Mesendoderm (in vitro differentiated cells): ENCODE data around the gene COG6. TPM values are rescaled to one million over a fixed set of nuclear protein-coding genes. Genes with fewer than 3 reads are reported as not detected.

Experiments used
- DNase-seq: peaks from one replicate; pipeline ENCODE4 v3.0.0; 2013
- H2AK5ac ChIP-seq: 2 replicates; pipeline ENCODE4 v1.6.1; 2013; ENCODE audit warnings: low read length, inconsistent platforms
- H2BK120ac ChIP-seq: 2 replicates; pipeline ENCODE4 v1.6.1; 2013; ENCODE audit warnings: low read depth, mild to moderate bottlenecking, low read length, moderate library complexity, mixed read lengths
- H2BK15ac ChIP-seq: replicated peaks from 2 replicates; pipeline ENCODE4 v1.6.1; 2013; ENCODE audit warnings: low read depth, mild to moderate bottlenecking, moderate library complexity
- H2BK5ac ChIP-seq: 2 replicates; pipeline ENCODE4 v1.6.1; 2013; ENCODE audit warnings: low read length, inconsistent platforms
- H3K18ac ChIP-seq: 2 replicates; pipeline ENCODE4 v1.6.1; 2013; ENCODE audit warnings: mild to moderate bottlenecking, low read length, mixed read lengths
- H3K23ac ChIP-seq: one replicate; pipeline ENCODE4 v1.6.1; 2013; ENCODE audit warnings: low read length
- H3K27ac ChIP-seq: 2 replicates; pipeline ENCODE4 v1.5.1; 2013; ENCODE audit warnings: low read depth, mild to moderate bottlenecking, inconsistent platforms, low read length, moderate library complexity
- H3K27me3 ChIP-seq: 2 replicates; pipeline ENCODE4 v1.6.1; 2013; ENCODE audit warnings: low read length, control low read depth, mild to moderate bottlenecking, inconsistent platforms; ENCODE audit not compliant: insufficient read depth, poor library complexity
- H3K36me3 ChIP-seq: 2 replicates; pipeline ENCODE4 v1.6.1; 2013; ENCODE audit warnings: low read length, inconsistent platforms; ENCODE audit not compliant: control insufficient read depth, insufficient read depth
- H3K4ac ChIP-seq: one replicate; pipeline ENCODE4 v1.6.1; 2013; ENCODE audit warnings: low read depth, mild to moderate bottlenecking, low read length, moderate library complexity
- H3K4me1 ChIP-seq: 2 replicates; pipeline ENCODE4 v1.6.1; 2013; ENCODE audit warnings: low read depth, low read length, inconsistent platforms; ENCODE audit not compliant: control insufficient read depth
- H3K4me2 ChIP-seq: 2 replicates; pipeline ENCODE4 v1.6.1; 2013; ENCODE audit warnings: low read length
- H3K4me3 ChIP-seq: 2 replicates; pipeline ENCODE4 v1.5.1; 2013; ENCODE audit warnings: mild to moderate bottlenecking, low read length
- H3K56ac ChIP-seq: one replicate; pipeline ENCODE4 v1.6.1; 2013; ENCODE audit warnings: low read length
- H3K79me1 ChIP-seq: 2 replicates; pipeline ENCODE4 v1.6.1; 2013; ENCODE audit warnings: low read length, inconsistent platforms
- H3K79me2 ChIP-seq: 2 replicates; pipeline ENCODE4 v1.6.1; 2013; ENCODE audit warnings: mild to moderate bottlenecking, low read length; ENCODE audit not compliant: control insufficient read depth, insufficient read depth
- H3K9ac ChIP-seq: 2 replicates; pipeline ENCODE4 v1.6.1; 2013; ENCODE audit warnings: low read length, inconsistent platforms
- H4K5ac ChIP-seq: one replicate; pipeline ENCODE4 v1.6.1; 2013; ENCODE audit warnings: low read length
- H4K8ac ChIP-seq: one replicate; pipeline ENCODE4 v1.6.1; 2013; ENCODE audit warnings: low read depth, mild to moderate bottlenecking, control low read depth, low read length, moderate library complexity
- WGBS: extraction: QIAGEN DNeasy Blood & Tissue Kit; methylation state at CpG from one replicate; pipeline ENCODE4 v1.1.7; 2013; ENCODE audit warnings: low lambda C conversion rate, missing lambda C conversion rate; ENCODE audit not compliant: insufficient coverage; ENCODE audit errors: extremely low coverage; 5-methylcytosine and 5-hydroxymethylcytosine counted together
- polyA plus RNA-seq, 2 experiments: library from polyadenylated mRNA; stranded (reverse); fragments of 200-250 nt; gene quantifications; one replicate each; pipeline ENCODE4 v1.2.3, GENCODE V29; 2013

The COG6 gene
- polyA plus RNA-seq (2013, experiment 1 of 2) = 9.1 TPM
- polyA plus RNA-seq (2013, experiment 2 of 2) = 9.3 TPM

GRCh38 chr13:39655569-39656324, at the start of gene COG6:
COG6 (plus strand) TSS chr13:39655662; CDS start chr13:39655727, 65 bp downstream.
- Histone ChIP-seq H3K4ac (no peak within 1 kb of the TSS), H3K27ac (no peak within 1 kb of the TSS), H2BK15ac (no peak within 1 kb of the TSS), H3K36me3 (no peaks in the 10 kb centered on the region), H3K4me2 (peak within 1 kb of the TSS; percentile 100), H4K5ac (peak within 1 kb of the TSS; percentile 84), H3K56ac (peak within 1 kb of the TSS; percentile 90), H3K79me2 (no peaks in the 10 kb centered on the region), H3K4me3 (peak within 1 kb of the TSS; percentile 89), H2BK120ac (no peak within 1 kb of the TSS), H2AK5ac (no peak within 1 kb of the TSS), H2BK5ac (no peak within 1 kb of the TSS), H3K4me1 (no peaks in the 10 kb centered on the region), H4K8ac (no peak within 1 kb of the TSS), H3K9ac (peak within 1 kb of the TSS; percentile 67), H3K27me3 (no peaks in the 10 kb centered on the region), H3K18ac (peak within 1 kb of the TSS; percentile 62), H3K23ac (peak within 1 kb of the TSS; percentile 96), H3K79me1 (peaks cover 3% of the 10 kb centered on the region)
- no CpG with 5 or more reads among the region's 59 CpGs for WGBS
- DNase-seq = peak; percentile 94

GRCh38 chr13:39605677-39606320, 49.7 kb upstream of the COG6 start:
- Histone ChIP-seq H2BK15ac (no peak overlapping the region), H3K18ac (no peak overlapping the region), H2BK120ac (no peak overlapping the region), H3K23ac (no peak overlapping the region), H2AK5ac (no peak overlapping the region), H4K5ac (no peak overlapping the region), H3K9ac (no peak overlapping the region), H3K4me2 (no peak overlapping the region), H2BK5ac (no peak overlapping the region), H3K56ac (no peak overlapping the region), H3K4ac (no peak overlapping the region), H3K36me3 (no peaks in the 10 kb centered on the region), H3K79me2 (no peaks in the 10 kb centered on the region), H3K4me1 (no peaks in the 10 kb centered on the region), H4K8ac (no peak overlapping the region), H3K27me3 (no peaks in the 10 kb centered on the region), H3K4me3 (no peak overlapping the region), H3K79me1 (no peaks in the 10 kb centered on the region), H3K27ac (no peak overlapping the region)
- WGBS = no CpG with 5 or more reads among the region's 3 CpGs
- DNase-seq = peak; percentile 61

GRCh38 chr13:39607876-39608275, 47.6 kb upstream of the COG6 start:
- Histone ChIP-seq H3K4me3 (no peak overlapping the region), H3K36me3 (no peaks in the 10 kb centered on the region), H3K4me2 (no peak overlapping the region), H3K56ac (no peak overlapping the region), H3K9ac (no peak overlapping the region), H4K8ac (no peak overlapping the region), H3K4ac (no peak overlapping the region), H3K23ac (no peak overlapping the region), H2AK5ac (no peak overlapping the region), H3K79me2 (no peaks in the 10 kb centered on the region), H2BK120ac (no peak overlapping the region), H3K27ac (no peak overlapping the region), H2BK5ac (no peak overlapping the region), H3K4me1 (no peaks in the 10 kb centered on the region), H3K79me1 (no peaks in the 10 kb centered on the region), H3K18ac (no peak overlapping the region), H2BK15ac (no peak overlapping the region), H4K5ac (no peak overlapping the region), H3K27me3 (no peaks in the 10 kb centered on the region)
- DNase-seq = no peak
- no CpG with 5 or more reads among the region's 4 CpGs for WGBS

- 100% methylated on average over 1 of the region's 5 CpGs for WGBS
- peak; percentile 78 for DNase-seq
- H3K4me1 ChIP-seq = no peaks in the 10 kb centered on the region
- no peak overlapping the region for H3K18ac ChIP-seq
- no peak overlapping the region for H2BK120ac ChIP-seq
- no peak overlapping the region for H3K4me3 ChIP-seq
- no peak overlapping the region for H2BK5ac ChIP-seq
- H3K79me1 ChIP-seq = no peaks in the 10 kb centered on the region
- H3K4me2 ChIP-seq = no peak overlapping the region
- H3K36me3 ChIP-seq = no peaks in the 10 kb centered on the region
- no peak overlapping the region for H2AK5ac ChIP-seq
- H3K56ac ChIP-seq = no peak overlapping the region
- H4K8ac ChIP-seq = no peak overlapping the region
- no peak overlapping the region for H3K23ac ChIP-seq
- H3K9ac ChIP-seq = no peak overlapping the region
- H3K27ac ChIP-seq = no peak overlapping the region
- no peaks in the 10 kb centered on the region for H3K79me2 ChIP-seq
- H2BK15ac ChIP-seq = no peak overlapping the region
- H3K27me3 ChIP-seq = no peaks in the 10 kb centered on the region
- H3K4ac ChIP-seq = no peak overlapping the region
- no peak overlapping the region for H4K5ac ChIP-seq
Observed at GRCh38 chr13:39612023-39612637, 43.3 kb upstream of the COG6 start.

- Histone ChIP-seq H3K4ac (no peak overlapping the region), H3K9ac (no peak overlapping the region), H2AK5ac (no peak overlapping the region), H2BK15ac (no peak overlapping the region), H3K36me3 (no peaks in the 10 kb centered on the region), H3K4me2 (no peak overlapping the region), H3K56ac (no peak overlapping the region), H3K23ac (no peak overlapping the region), H4K8ac (no peak overlapping the region), H3K4me3 (no peak overlapping the region), H3K27ac (no peak overlapping the region), H3K18ac (no peak overlapping the region), H3K79me2 (no peaks in the 10 kb centered on the region), H3K27me3 (no peaks in the 10 kb centered on the region), H2BK120ac (no peak overlapping the region), H4K5ac (no peak overlapping the region), H3K4me1 (no peaks in the 10 kb centered on the region), H3K79me1 (no peaks in the 10 kb centered on the region), H2BK5ac (no peak overlapping the region)
- no CpG with 5 or more reads among the region's 10 CpGs for WGBS
- DNase-seq = peak; percentile 81
Observed at GRCh38 chr13:39616087-39616694, 39.3 kb upstream of the COG6 start.
